Adrenal gland (tissue), 12 donors: ENCODE results near the gene USP14. TPM values are rescaled to one million over a fixed set of nuclear protein-coding genes. Genes with fewer than 3 reads are reported as not detected.

ENCODE experiments used
- DNase-seq, 7 donors: peaks; one replicate each; pipeline ENCODE4 v3.0.0-alpha.2; 2019 to 2020
- H3K27ac ChIP-seq, 5 donors: fragments of 200-600 bp; sonication (generic) in 4 of 5; 1 replicate in 3 of 5; 2 replicates in 2 of 5; pipeline versions ENCODE4 v1.5.1 to v1.8.0; 2016 to 2020; ENCODE audit warnings: mild to moderate bottlenecking in 1 of 5
- H3K27me3 ChIP-seq: fragments of 200-600 bp; 2 replicates; pipeline ENCODE4 v1.8.0; 2021
- H3K36me3 ChIP-seq, 2 donors: fragments of 200-600 bp; replicated peaks in 1 of 2; 1 replicate in 1 of 2; 2 replicates in 1 of 2; pipeline versions ENCODE4 v1.5.1 to v1.8.0; 2018 to 2022
- H3K4me1 ChIP-seq, 2 donors: fragments of 200-600 bp; replicated peaks in 1 of 2; 1 replicate in 1 of 2; 2 replicates in 1 of 2; pipeline versions ENCODE4 v1.5.1 to v1.8.0; 2018 to 2021
- H3K4me3 ChIP-seq, 4 donors: fragments of 200-600 bp; sonication (generic) in 3 of 4; one replicate each; pipeline ENCODE4 v1.5.1; 2016 to 2018
- H3K9me3 ChIP-seq, 3 donors: fragments of 200-600 bp; sonication (generic) in 1 of 3; replicated peaks in 1 of 3; 1 replicate in 2 of 3; 2 replicates in 1 of 3; pipeline versions ENCODE4 v1.5.1 to v1.8.0; 2016 to 2021
- POLR2A ChIP-seq, 2 donors: fragments of 450-650 bp; IDR thresholded peaks; one replicate each; pipeline ENCODE4 v1.6.1; 2017; ENCODE audit warnings: antibody characterized with exemption in 2 of 2, mild to moderate bottlenecking in 2 of 2, moderate library complexity in 1 of 2
- WGBS, 4 donors: extraction: QIAGEN DNeasy Blood & Tissue Kit in 2 of 4; methylation state at CpG; one replicate each; pipeline versions ENCODE4 v1.1.5 to v1.1.7; 2013 to 2017; 5-methylcytosine and 5-hydroxymethylcytosine counted together
- intact Hi-C, 2 donors: fragments of 100-400 bp; cut with DNase I; formaldehyde crosslinking; loops; one replicate each; pipeline versions ENCODE4 v1.14.1 to v1.15.0; 2022 to 2023
- polyA plus RNA-seq, 3 donors: library from polyadenylated mRNA; stranded (reverse); fragments of 200-250 nt in 2 of 3; fragments of 350-450 nt in 1 of 3; fragmentation: Illumina TruSeq in 1 of 3; extraction: RNeasy Lipid Tissue Mini Kit (QIAGEN cat#74804) in 1 of 3; gene quantifications; one replicate each; pipeline ENCODE4 v1.2.3, GENCODE V29; 2013 to 2014
- total RNA-seq, 9 donors: library from RNA; depleted of rRNA in 4 of 9; stranded (reverse); fragments of >200 nt in 4 of 9; fragments of 120-200 nt in 1 of 9; fragmentation: NEBNext Ultra II Directional in 1 of 9; extraction: Animal tissue kit (Norgen Biotek cat#: 25700) in 1 of 9; gene quantifications; one replicate each; pipeline versions ENCODE4 v1.1.0 to v1.2.4, GENCODE V29; 2013 to 2023
- TF ChIP-seq, protein P1 (sequence below), 6 experiments: fragments of 450-650 bp in 4 of 6; fragments of 200-600 bp in 2 of 6; sonication (generic) in 1 of 6; IDR thresholded peaks; 1 replicate in 5 of 6; 2 replicates in 1 of 6; pipeline versions ENCODE4 v1.5.1 to v1.8.0; 2016 to 2021; ENCODE audit warnings: antibody characterized with exemption in 6 of 6, mild to moderate bottlenecking in 2 of 6, moderate library complexity in 1 of 6
- donor health status: healthy with polysubstance abuse.
- donor health status: Bipolar disorder and iron deficiency.
- donor health status: DM: yes; HTN: yes; CAD: no.
- donor health status: DM: no; HTN: no; CAD: no.
- donor health status: DM: no; HTN: no; CAD: no.
- donor health status: DM: yes; HTN: yes; CAD: no.

Gene USP14
- total and polyA plus RNA-seq, 12 donors = 12.0 to 105 (median 36.6) TPM

DNA sequence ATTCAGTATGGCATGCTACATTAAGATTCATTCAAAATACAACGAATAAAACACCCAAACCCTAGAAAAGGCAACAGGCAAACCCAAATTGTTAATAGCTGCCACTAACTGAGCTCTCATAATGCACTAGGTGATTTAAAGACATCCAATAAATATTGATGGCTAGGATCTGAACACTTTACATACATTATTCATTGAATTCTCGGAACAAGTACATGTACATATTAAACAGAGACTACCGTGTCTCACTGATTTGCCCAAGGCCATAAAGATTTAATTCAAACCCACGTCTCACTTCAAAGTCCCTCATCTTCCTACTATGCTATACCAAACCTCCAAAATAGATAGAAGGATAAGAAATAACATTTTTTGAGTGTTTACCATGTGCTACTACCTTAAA, 67.4 kb downstream of the USP14 start:
- H3K9me3 ChIP-seq = no peaks in the 10 kb centered on the region
- TF ChIP-seq, protein P1, sequence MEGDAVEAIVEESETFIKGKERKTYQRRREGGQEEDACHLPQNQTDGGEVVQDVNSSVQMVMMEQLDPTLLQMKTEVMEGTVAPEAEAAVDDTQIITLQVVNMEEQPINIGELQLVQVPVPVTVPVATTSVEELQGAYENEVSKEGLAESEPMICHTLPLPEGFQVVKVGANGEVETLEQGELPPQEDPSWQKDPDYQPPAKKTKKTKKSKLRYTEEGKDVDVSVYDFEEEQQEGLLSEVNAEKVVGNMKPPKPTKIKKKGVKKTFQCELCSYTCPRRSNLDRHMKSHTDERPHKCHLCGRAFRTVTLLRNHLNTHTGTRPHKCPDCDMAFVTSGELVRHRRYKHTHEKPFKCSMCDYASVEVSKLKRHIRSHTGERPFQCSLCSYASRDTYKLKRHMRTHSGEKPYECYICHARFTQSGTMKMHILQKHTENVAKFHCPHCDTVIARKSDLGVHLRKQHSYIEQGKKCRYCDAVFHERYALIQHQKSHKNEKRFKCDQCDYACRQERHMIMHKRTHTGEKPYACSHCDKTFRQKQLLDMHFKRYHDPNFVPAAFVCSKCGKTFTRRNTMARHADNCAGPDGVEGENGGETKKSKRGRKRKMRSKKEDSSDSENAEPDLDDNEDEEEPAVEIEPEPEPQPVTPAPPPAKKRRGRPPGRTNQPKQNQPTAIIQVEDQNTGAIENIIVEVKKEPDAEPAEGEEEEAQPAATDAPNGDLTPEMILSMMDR (IDR thresholded peaks at IDR 0.05) = no peak
- TF ChIP-seq POLR2A (IDR thresholded peaks at IDR 0.05) = no peak
- H3K27me3 ChIP-seq = no peaks in the 10 kb centered on the region
- no peak overlapping the region for H3K4me3 ChIP-seq
- no peaks in the 10 kb centered on the region for H3K4me1 ChIP-seq
- no peak overlapping the region for H3K27ac ChIP-seq
- 90 to 94% (median 93%) methylated on average over 4 of the region's 4 CpGs for WGBS, 4 donors
- intact Hi-C loops = no loop called here
- no peak for DNase-seq
- H3K36me3 ChIP-seq = peaks cover 0 to 14% of the 10 kb centered on the region in 2 donors

- Histone ChIP-seq H3K27ac (no peak overlapping the region), H3K36me3 (peaks cover 0 to 14% of the 10 kb centered on the region in 2 donors), H3K4me1 (no peaks in the 10 kb centered on the region), H3K9me3 (no peaks in the 10 kb centered on the region), H3K4me3 (no peak overlapping the region), H3K27me3 (no peaks in the 10 kb centered on the region)
- TF ChIP-seq, protein P1 (IDR thresholded peaks at IDR 0.05) = no peak
- no peak for DNase-seq
- intact Hi-C loops = no loop called here
- WGBS, 4 donors = 73 to 83% (median 75%) methylated on average over 6 of the region's 6 CpGs
Observed at GRCh38 chr18:227374-227773, 69.0 kb downstream of the USP14 start.

- intact Hi-C loops = no loop called here
- Histone ChIP-seq H3K27me3 (no peaks in the 10 kb centered on the region), H3K4me3 (no peak overlapping the region), H3K36me3 (peaks cover 0 to 14% of the 10 kb centered on the region in 2 donors), H3K9me3 (no peaks in the 10 kb centered on the region), H3K27ac (no peak overlapping the region), H3K4me1 (no peaks in the 10 kb centered on the region)
- no peak for DNase-seq
- no peak for TF ChIP-seq POLR2A (IDR thresholded peaks at IDR 0.05)
- TF ChIP-seq, protein P1 (IDR thresholded peaks at IDR 0.05) = no peak
- WGBS, 4 donors = 90 to 95% (median 92%) methylated on average over 4 of the region's 4 CpGs
Observed at GRCh38 chr18:227902-228301, 69.5 kb downstream of the USP14 start.

- H3K36me3 ChIP-seq = peaks cover 0 to 14% of the 10 kb centered on the region in 2 donors
- DNase-seq = no peak
- WGBS, 4 donors = 80 to 88% (median 85%) methylated on average over 1 of the region's 1 CpG
Observed at GRCh38 chr18:228586-228985, 70.2 kb downstream of the USP14 start.

More at GRCh38 chr18:228586-228985, 70.2 kb downstream of the USP14 start:
- no peaks in the 10 kb centered on the region for H3K27me3 ChIP-seq
- TF ChIP-seq POLR2A (IDR thresholded peaks at IDR 0.05) = no peak
- TF ChIP-seq, protein P1 (IDR thresholded peaks at IDR 0.05) = no peak
- no peaks in the 10 kb centered on the region for H3K4me1 ChIP-seq
- H3K27ac ChIP-seq = no peak overlapping the region
- no peak overlapping the region for H3K4me3 ChIP-seq
- no peaks in the 10 kb centered on the region for H3K9me3 ChIP-seq
- intact Hi-C loops = no loop called here
